Ishikawa (cell line): ENCODE measurements around the gene PHETA1.

ENCODE experiments used
- EP300 ChIP-seq: IDR thresholded peaks from 2 replicates; pipeline ENCODE4 v1.6.1; 2012; ENCODE audit warnings: borderline replicate concordance
- RAD21 ChIP-seq: IDR thresholded peaks from 2 replicates; pipeline ENCODE4 v1.6.1; 2012; ENCODE audit warnings: low read depth
- TEAD4 ChIP-seq: IDR thresholded peaks from 2 replicates; pipeline ENCODE4 v1.6.1; 2012

DNA sequence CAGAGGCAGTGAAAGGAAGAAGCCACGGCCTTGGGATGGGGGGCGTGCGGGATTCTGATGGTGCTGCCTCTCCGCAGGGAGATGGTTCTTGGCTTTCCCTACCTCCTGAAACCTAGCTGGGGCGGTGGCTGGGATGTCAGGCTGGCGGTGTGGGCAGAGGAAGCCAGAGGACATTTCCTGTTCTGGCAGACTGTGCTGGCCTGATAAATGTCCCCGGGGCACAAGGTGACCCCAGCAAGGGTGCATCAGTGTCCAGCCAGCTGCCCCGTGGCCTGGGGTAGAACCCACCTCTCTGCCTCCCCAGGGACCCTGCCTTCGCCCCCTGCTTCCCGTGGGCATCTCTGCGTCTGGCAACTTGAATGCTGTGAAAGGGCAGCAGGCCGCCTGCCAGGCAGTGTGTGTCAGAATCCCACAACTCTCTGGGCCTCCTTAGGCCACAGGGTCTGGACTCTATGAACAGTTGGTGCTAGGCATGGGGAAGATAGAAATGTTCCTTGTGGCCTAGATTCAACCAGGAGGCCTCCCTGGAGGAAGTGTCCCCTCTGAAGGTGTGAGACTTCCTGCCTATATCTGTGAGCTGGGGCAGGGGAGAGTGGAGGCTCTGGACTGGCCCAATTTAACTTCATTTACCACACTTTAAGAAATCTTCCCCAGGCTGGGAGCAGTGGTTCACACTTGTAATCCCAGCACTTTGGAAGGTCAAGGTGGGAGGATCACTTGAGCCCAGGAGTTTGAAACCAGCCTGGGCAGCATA lies 41.7 kb upstream of the PHETA1 start:
- no peak for TF ChIP-seq TEAD4
- TF ChIP-seq RAD21 = no peak
- no peak for TF ChIP-seq EP300
